GM12873 (cell line): ENCODE results near the gene DNAJA1.
A peak's percentile ranks its signal among the peaks of the same experiment; 100 is the strongest.

Source experiments
- CTCF ChIP-seq: IDR thresholded peaks from 2 replicates; pipeline ENCODE4 v1.5.1; 2012; ENCODE audit warnings: low read depth, mild to moderate bottlenecking, moderate library complexity, low read length, control low read depth; ENCODE audit not compliant: insufficient read depth; ENCODE audit errors: missing control alignments

DNAJA1 gene

GRCh38 chr9:33076046-33077004 lies 51.3 kb downstream of the DNAJA1 start, which contains the start of gene SMU1:
Gene SMU1 (minus strand): TSS chr9:33076674. CDS start chr9:33076608, 66 bp downstream.
- no peak for TF ChIP-seq CTCF

- no peak for TF ChIP-seq CTCF
Measured at GRCh38 chr9:33080534-33080933, 55.5 kb downstream of the DNAJA1 start.

GRCh38 chr9:33081128-33081851 lies 56.2 kb downstream of the DNAJA1 start:
- peak; percentile 66 for TF ChIP-seq CTCF

GRCh38 chr9:33082128-33082527 lies 57.1 kb downstream of the DNAJA1 start:
- no peak for TF ChIP-seq CTCF

GRCh38 chr9:33082538-33083326 lies 57.7 kb downstream of the DNAJA1 start:
- no peak for TF ChIP-seq CTCF
